HG03064 (cell line): ENCODE results near the gene KHNYN.

Experiments
- ATAC-seq: cut with Tn5 transposase; IDR thresholded peaks from one replicate; pipeline ENCODE4 v1.9.1; 2021; ENCODE audit warnings: low read depth; ENCODE audit not compliant: unreplicated experiment

Gene KHNYN

GRCh38 chr14:24399999-24400718, 29.6 kb upstream of the KHNYN start:
- ATAC-seq, result no peak

GRCh38 chr14:24401810-24402702, 27.7 kb upstream of the KHNYN start:
- no peak for ATAC-seq

GRCh38 chr14:24403294-24403998, 26.3 kb upstream of the KHNYN start:
- ATAC-seq, result no peak

- ATAC-seq, result no peak
Observed at GRCh38 chr14:24404814-24405213, 24.9 kb upstream of the KHNYN start.

GRCh38 chr14:24406416-24406815, 23.3 kb upstream of the KHNYN start:
- no peak for ATAC-seq

- ATAC-seq, result no peak
Observed at GRCh38 chr14:24407608-24408325, 22.0 kb upstream of the KHNYN start.

GRCh38 chr14:24408764-24409163, 21.0 kb upstream of the KHNYN start:
- ATAC-seq, result no peak

GRCh38 chr14:24409192-24409591, 20.6 kb upstream of the KHNYN start:
- ATAC-seq, result no peak

- ATAC-seq, result no peak
Observed at GRCh38 chr14:24409956-24410355, 19.8 kb upstream of the KHNYN start.

- ATAC-seq, result no peak
Observed at GRCh38 chr14:24411443-24412389, 18.0 kb upstream of the KHNYN start.

GRCh38 chr14:24414077-24414476, 15.7 kb upstream of the KHNYN start:
- ATAC-seq, result no peak

- ATAC-seq, result no peak
Observed at GRCh38 chr14:24414732-24415420, 14.9 kb upstream of the KHNYN start.

- no peak for ATAC-seq
Observed at GRCh38 chr14:24415421-24416253, 14.1 kb upstream of the KHNYN start.

GRCh38 chr14:24416254-24416931, 13.4 kb upstream of the KHNYN start:
- no peak for ATAC-seq

GRCh38 chr14:24416932-24417619, 12.7 kb upstream of the KHNYN start:
- no peak for ATAC-seq

- ATAC-seq, result no peak
Observed at GRCh38 chr14:24417832-24418491, 11.8 kb upstream of the KHNYN start.
